ENCODE measurements around the gene REXO5.

REXO5 gene

GRCh38 chr16:20791923-20792612 lies 14.3 kb upstream of the REXO5 start:
- no peaks in the 10 kb centered on the region for H3K79me2 ChIP-seq (ENCODE audit: control insufficient read depth, low read length)
- H4K20me1 ChIP-seq (ENCODE audit: control insufficient read depth, insufficient read depth, low read depth, low read length) = no peaks in the 10 kb centered on the region
- H3K9me2 ChIP-seq (replicated peaks; ENCODE audit: control insufficient read depth, low read length) = no peaks in the 10 kb centered on the region
- H3K4me3 ChIP-seq (ENCODE audit: low read length) = no peak overlapping the region
- H3K4me2 ChIP-seq (ENCODE audit: low read length) = no peak overlapping the region
- H3K27ac ChIP-seq (ENCODE audit: low read depth, low read length) = no peak overlapping the region
- TF ChIP-seq CTCF (IDR thresholded peaks at IDR 0.05; ENCODE audit: low read depth, low read length, poor library complexity, severe bottlenecking) (no peak), EZH2phosphoT487 (IDR thresholded peaks at IDR 0.05; ENCODE audit: borderline replicate concordance, low read length) (no peak)
- no peaks in the 10 kb centered on the region for H3K27me3 ChIP-seq (ENCODE audit: control insufficient read depth, low read length)
- H3K4me1 ChIP-seq (ENCODE audit: control insufficient read depth, low read length) = no peaks in the 10 kb centered on the region
- H3F3A ChIP-seq (ENCODE audit: control insufficient read depth, insufficient read depth) = no peaks in the 10 kb centered on the region
- H3K9me3 ChIP-seq (ENCODE audit: control insufficient read depth, insufficient read depth, low read length) = no peaks in the 10 kb centered on the region
- peaks cover 8% of the 10 kb centered on the region for H3K36me3 ChIP-seq (ENCODE audit: control insufficient read depth, low read length)

GRCh38 chr16:20798364-20798763 lies 8.0 kb upstream of the REXO5 start:
- Histone ChIP-seq H3F3A (ENCODE audit: control insufficient read depth, insufficient read depth) (peaks cover 11% of the 10 kb centered on the region), H3K4me1 (ENCODE audit: control insufficient read depth, low read length) (no peaks in the 10 kb centered on the region), H3K27ac (ENCODE audit: low read depth, low read length) (no peak overlapping the region), H3K36me3 (ENCODE audit: control insufficient read depth, low read length) (peaks cover 36% of the 10 kb centered on the region), H3K9me3 (ENCODE audit: control insufficient read depth, insufficient read depth, low read length) (no peaks in the 10 kb centered on the region), H3K79me2 (ENCODE audit: control insufficient read depth, low read length) (no peaks in the 10 kb centered on the region), H3K27me3 (ENCODE audit: control insufficient read depth, low read length) (no peaks in the 10 kb centered on the region), H3K4me3 (ENCODE audit: low read length) (no peak overlapping the region), H3K9me2 (replicated peaks; ENCODE audit: control insufficient read depth, low read length) (no peaks in the 10 kb centered on the region), H4K20me1 (ENCODE audit: control insufficient read depth, insufficient read depth, low read depth, low read length) (no peaks in the 10 kb centered on the region), H3K4me2 (ENCODE audit: low read length) (no peak overlapping the region)
- TF ChIP-seq EZH2phosphoT487 (IDR thresholded peaks at IDR 0.05; ENCODE audit: borderline replicate concordance, low read length) = no peak
- TF ChIP-seq CTCF (IDR thresholded peaks at IDR 0.05; ENCODE audit: low read depth, low read length, poor library complexity, severe bottlenecking) = no peak

GRCh38 chr16:20799599-20799998 lies 6.7 kb upstream of the REXO5 start:
- Histone ChIP-seq H4K20me1 (ENCODE audit: control insufficient read depth, insufficient read depth, low read depth, low read length) (no peaks in the 10 kb centered on the region), H3K4me2 (ENCODE audit: low read length) (no peak overlapping the region), H3K4me3 (ENCODE audit: low read length) (no peak overlapping the region), H3K4me1 (ENCODE audit: control insufficient read depth, low read length) (no peaks in the 10 kb centered on the region), H3K27me3 (ENCODE audit: control insufficient read depth, low read length) (no peaks in the 10 kb centered on the region), H3K9me3 (ENCODE audit: control insufficient read depth, insufficient read depth, low read length) (no peaks in the 10 kb centered on the region), H3K9me2 (replicated peaks; ENCODE audit: control insufficient read depth, low read length) (no peaks in the 10 kb centered on the region), H3K36me3 (ENCODE audit: control insufficient read depth, low read length) (peaks cover 36% of the 10 kb centered on the region), H3K27ac (ENCODE audit: low read depth, low read length) (no peak overlapping the region), H3K79me2 (ENCODE audit: control insufficient read depth, low read length) (no peaks in the 10 kb centered on the region), H3F3A (ENCODE audit: control insufficient read depth, insufficient read depth) (peaks cover 13% of the 10 kb centered on the region)
- TF ChIP-seq CTCF (IDR thresholded peaks at IDR 0.05; ENCODE audit: low read depth, low read length, poor library complexity, severe bottlenecking) (peak; percentile 76), EZH2phosphoT487 (IDR thresholded peaks at IDR 0.05; ENCODE audit: borderline replicate concordance, low read length) (no peak)
